Right lobe of liver (tissue), 6 donors: ENCODE data around the gene TSPAN5. TPM values are rescaled to one million over a fixed set of nuclear protein-coding genes. Genes with fewer than 3 reads are reported as not detected.

Source experiments
- ATAC-seq, 4 donors: fragments of 200-7000 bp; cut with Tn5 transposase; one replicate each; pipeline ENCODE4 v1.9.1; 2020; ENCODE audit warnings: mild to moderate bottlenecking in 4 of 4, moderate library complexity in 4 of 4
- DNase-seq, 3 donors: peaks; one replicate each; pipeline ENCODE4 v3.0.0-alpha.2; 2020
- H3K27ac ChIP-seq, 3 donors: fragments of 200-600 bp; one replicate each; pipeline ENCODE4 v1.8.0; 2022
- H3K27me3 ChIP-seq, 2 donors: fragments of 200-600 bp; one replicate each; pipeline ENCODE4 v1.8.0; 2022
- H3K36me3 ChIP-seq, 4 donors: fragments of 200-600 bp; sonication (generic) in 1 of 4; one replicate each; pipeline versions ENCODE4 v1.5.1 to v1.8.0; 2017 to 2022; ENCODE audit warnings: control low read depth in 1 of 4
- H3K4me1 ChIP-seq, 4 donors: fragments of 200-600 bp; sonication (generic) in 1 of 4; one replicate each; pipeline versions ENCODE4 v1.5.1 to v1.8.0; 2017 to 2022; ENCODE audit warnings: control low read depth in 1 of 4
- H3K4me3 ChIP-seq, 3 donors: fragments of 200-600 bp; one replicate each; pipeline ENCODE4 v1.8.0; 2022
- H3K9me3 ChIP-seq, 4 donors: fragments of 200-600 bp; sonication (generic) in 1 of 4; one replicate each; pipeline versions ENCODE4 v1.5.1 to v1.8.0; 2017 to 2022; ENCODE audit warnings: control low read depth in 1 of 4
- POLR2A ChIP-seq: fragments of 450-650 bp; IDR thresholded peaks from one replicate; pipeline ENCODE4 v1.6.1; 2017; ENCODE audit warnings: antibody characterized with exemption, mild to moderate bottlenecking
- WGBS: methylation state at CpG from one replicate; pipeline ENCODE4 v1.1.6; 2018; ENCODE audit warnings: low coverage, low lambda C conversion rate; ENCODE audit not compliant: insufficient coverage; ENCODE audit errors: missing lambda C conversion rate; 5-methylcytosine and 5-hydroxymethylcytosine counted together
- intact Hi-C, 2 donors: fragments of 100-400 bp; cut with DNase I; formaldehyde crosslinking; loops; one replicate each; pipeline versions ENCODE4 v1.11.2 to v1.14.1; 2022
- total RNA-seq, 6 experiments: library from RNA; depleted of rRNA in 2 of 6; stranded (reverse); fragments of >200 nt in 2 of 6; fragmentation: NEBNext Ultra II Directional in 3 of 6; extraction: Animal tissue kit (Norgen Biotek cat#: 25700) in 3 of 6; gene quantifications; one replicate each; pipeline versions ENCODE4 v1.1.0 to v1.2.4, GENCODE V29; 2016 to 2023
- TF ChIP-seq, protein P1 (sequence below), 4 donors: fragments of 200-600 bp in 3 of 4; fragments of 450-650 bp in 1 of 4; IDR thresholded peaks; one replicate each; pipeline versions ENCODE4 v1.5.1 to v1.8.0; 2016 to 2022; ENCODE audit warnings: antibody characterized with exemption in 4 of 4, mild to moderate bottlenecking in 2 of 4
- donor health status: DM: no; HTN: yes; CAD: no.
- donor health status: DM: no; HTN: no; CAD: no.
- donor health status: DM: no; HTN: no; CAD: no.
- donor health status: DM: no; HTN: yes; CAD: no.
- donor health status: DM: no; HTN: yes; CAD: no.

TSPAN5 gene
- total RNA-seq, 6 experiments from 2014 or later, result 0.12 to 1.2 (median 0.50) TPM

- ATAC-seq, result peak in 3 of 4 donors; percentile 13 to 73 (median 41)
- no peak for DNase-seq
- no peak overlapping the region for H3K4me3 ChIP-seq
- 41% methylated on average over 5 of the region's 7 CpGs for WGBS
- H3K27ac ChIP-seq, result no peak overlapping the region
- H3K36me3 ChIP-seq, result no peaks in the 10 kb centered on the region
- H3K27me3 ChIP-seq, result peaks cover 0 to 5% of the 10 kb centered on the region in 2 donors
- peaks cover 0 to 11% (median 0%) of the 10 kb centered on the region in 4 donors for H3K4me1 ChIP-seq
- intact Hi-C loops, result no loop called here
- H3K9me3 ChIP-seq, result no peaks in the 10 kb centered on the region
- TF ChIP-seq, protein P1, sequence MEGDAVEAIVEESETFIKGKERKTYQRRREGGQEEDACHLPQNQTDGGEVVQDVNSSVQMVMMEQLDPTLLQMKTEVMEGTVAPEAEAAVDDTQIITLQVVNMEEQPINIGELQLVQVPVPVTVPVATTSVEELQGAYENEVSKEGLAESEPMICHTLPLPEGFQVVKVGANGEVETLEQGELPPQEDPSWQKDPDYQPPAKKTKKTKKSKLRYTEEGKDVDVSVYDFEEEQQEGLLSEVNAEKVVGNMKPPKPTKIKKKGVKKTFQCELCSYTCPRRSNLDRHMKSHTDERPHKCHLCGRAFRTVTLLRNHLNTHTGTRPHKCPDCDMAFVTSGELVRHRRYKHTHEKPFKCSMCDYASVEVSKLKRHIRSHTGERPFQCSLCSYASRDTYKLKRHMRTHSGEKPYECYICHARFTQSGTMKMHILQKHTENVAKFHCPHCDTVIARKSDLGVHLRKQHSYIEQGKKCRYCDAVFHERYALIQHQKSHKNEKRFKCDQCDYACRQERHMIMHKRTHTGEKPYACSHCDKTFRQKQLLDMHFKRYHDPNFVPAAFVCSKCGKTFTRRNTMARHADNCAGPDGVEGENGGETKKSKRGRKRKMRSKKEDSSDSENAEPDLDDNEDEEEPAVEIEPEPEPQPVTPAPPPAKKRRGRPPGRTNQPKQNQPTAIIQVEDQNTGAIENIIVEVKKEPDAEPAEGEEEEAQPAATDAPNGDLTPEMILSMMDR (IDR thresholded peaks at IDR 0.05), result no peak
- TF ChIP-seq POLR2A, result no peak
Observed at GRCh38 chr4:98659741-98660462, 1.5 kb upstream of the TSPAN5 start.

DNA sequence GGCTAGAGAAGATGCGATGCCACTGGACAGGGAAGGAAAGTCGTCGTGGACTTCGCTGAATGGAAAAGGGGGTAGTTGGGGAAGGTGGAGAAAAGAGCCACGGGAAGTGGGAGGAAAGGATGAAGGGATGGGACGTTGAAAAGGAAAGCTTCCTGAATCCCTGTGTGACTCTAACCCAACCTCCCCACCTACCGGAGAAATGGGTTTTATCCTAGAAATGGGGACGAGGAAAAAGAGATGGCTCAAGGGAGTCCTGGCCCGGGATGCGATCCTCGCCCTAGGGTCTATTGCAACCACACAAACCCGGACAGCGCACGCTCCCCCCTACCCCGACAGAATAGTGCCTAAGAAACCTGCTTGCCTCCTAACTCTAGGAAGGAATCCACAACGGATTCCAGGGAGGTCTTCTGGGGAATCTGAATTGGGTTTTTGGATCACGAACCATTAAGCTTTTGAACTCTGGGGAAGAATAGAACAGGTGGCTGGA is 738 bp upstream of the TSPAN5 start:
- no peak for DNase-seq
- Histone ChIP-seq H3K4me3 (peak overlapping the region; percentile 53 to 56 (median 54)), H3K27me3 (peaks cover 0 to 5% of the 10 kb centered on the region in 2 donors), H3K4me1 (peaks cover 0 to 11% (median 0%) of the 10 kb centered on the region in 4 donors), H3K9me3 (no peaks in the 10 kb centered on the region), H3K27ac (peak overlapping the region in 1 of 3 donors; percentile 33), H3K36me3 (no peaks in the 10 kb centered on the region)
- TF ChIP-seq, protein P1 (IDR thresholded peaks at IDR 0.05), result no peak
- TF ChIP-seq POLR2A, result no peak
- ATAC-seq, result peak in 3 of 4 donors; percentile 5 to 7 (median 5)
- intact Hi-C loops, result no loop called here
- WGBS, result 17% methylated on average over 17 of the region's 17 CpGs

- H3K9me3 ChIP-seq, result no peaks in the 10 kb centered on the region
- DNase-seq, result peak in 1 of 3 donors; percentile 40
Observed at GRCh38 chr4:98657531-98658286, 702 bp downstream of the TSPAN5 start.

GRCh38 chr4:98656886-98657285 is 1.5 kb downstream of the TSPAN5 start:
- Histone ChIP-seq H3K27me3 (peaks cover 0 to 5% of the 10 kb centered on the region in 2 donors), H3K4me1 (peaks cover 0 to 11% (median 0%) of the 10 kb centered on the region in 4 donors), H3K4me3 (peak overlapping the region in 1 of 3 donors; percentile 56), H3K27ac (no peak overlapping the region), H3K9me3 (no peaks in the 10 kb centered on the region), H3K36me3 (no peaks in the 10 kb centered on the region)
- intact Hi-C loops, result no loop called here
- TF ChIP-seq POLR2A, result no peak
- TF ChIP-seq, protein P1 (IDR thresholded peaks at IDR 0.05), result no peak
- ATAC-seq (no peak), DNase-seq (no peak)
- WGBS, result 28% methylated on average over 6 of the region's 6 CpGs

More at GRCh38 chr4:98657531-98658286, 702 bp downstream of the TSPAN5 start:
- 3% methylated on average over 43 of the region's 46 CpGs for WGBS
- ATAC-seq, result peak in 2 of 4 donors; percentile 3 to 4
- TF ChIP-seq, protein P1 (IDR thresholded peaks at IDR 0.05), result no peak
- H3K4me1 ChIP-seq, result peaks cover 0 to 11% (median 0%) of the 10 kb centered on the region in 4 donors
- H3K27ac ChIP-seq, result no peak overlapping the region
- H3K27me3 ChIP-seq, result peaks cover 0 to 5% of the 10 kb centered on the region in 2 donors
- intact Hi-C loops, result no loop called here
- H3K4me3 ChIP-seq, result peak overlapping the region; percentile 53 to 56 (median 54)
- no peaks in the 10 kb centered on the region for H3K36me3 ChIP-seq
